Embryonic facial prominence (tissue), 1 donor: ENCODE results near the gene CAPN5.

Experiments used
- DNase-seq: peaks from one replicate; pipeline ENCODE4 v3.0.0-alpha.2; 2016; ENCODE audit errors: extremely low spot score

The CAPN5 gene

DNA sequence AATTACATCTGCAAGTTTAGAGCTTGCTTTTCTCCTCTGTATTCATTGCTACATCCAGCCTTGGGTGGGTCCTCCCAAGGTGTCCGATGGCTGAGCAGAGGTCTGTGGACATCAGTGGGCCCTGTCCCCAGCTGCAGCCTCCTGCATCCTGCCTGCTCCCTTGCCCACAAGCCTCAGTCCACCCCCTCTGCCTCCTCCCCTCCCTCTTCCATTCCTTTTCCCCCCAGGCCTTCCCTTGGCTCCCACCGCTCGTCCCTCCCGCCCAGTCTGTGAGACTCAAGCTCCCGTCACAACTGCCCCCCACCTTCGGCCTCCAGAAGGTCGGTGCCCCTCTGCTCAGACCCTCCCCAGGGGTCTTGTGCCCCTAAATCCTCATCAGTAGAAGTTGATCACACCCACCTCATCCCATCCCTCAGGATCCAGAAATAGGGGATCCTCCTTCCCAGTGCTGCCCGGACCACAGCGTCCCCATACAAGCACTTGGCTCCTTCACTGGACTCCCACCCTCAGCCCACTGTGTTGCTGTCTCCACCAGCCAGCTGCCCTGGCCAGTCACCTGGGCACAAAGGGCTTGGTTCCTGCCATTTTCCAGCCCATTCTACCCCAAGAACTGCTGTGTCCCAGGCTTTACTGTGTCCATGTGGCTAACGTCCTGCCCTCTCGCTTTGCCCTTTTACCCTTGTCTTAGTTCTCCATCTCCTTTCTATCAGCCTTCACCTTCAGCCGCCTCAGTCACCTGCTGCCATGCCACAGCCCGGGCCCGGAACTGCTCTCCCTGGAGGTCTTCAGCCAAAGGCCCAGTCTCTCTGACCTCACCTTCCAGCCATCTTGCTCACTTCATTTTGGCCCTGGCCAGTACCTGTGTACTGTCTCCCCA is 33.6 kb downstream of the CAPN5 start:
- DNase-seq, result no peak

DNA sequence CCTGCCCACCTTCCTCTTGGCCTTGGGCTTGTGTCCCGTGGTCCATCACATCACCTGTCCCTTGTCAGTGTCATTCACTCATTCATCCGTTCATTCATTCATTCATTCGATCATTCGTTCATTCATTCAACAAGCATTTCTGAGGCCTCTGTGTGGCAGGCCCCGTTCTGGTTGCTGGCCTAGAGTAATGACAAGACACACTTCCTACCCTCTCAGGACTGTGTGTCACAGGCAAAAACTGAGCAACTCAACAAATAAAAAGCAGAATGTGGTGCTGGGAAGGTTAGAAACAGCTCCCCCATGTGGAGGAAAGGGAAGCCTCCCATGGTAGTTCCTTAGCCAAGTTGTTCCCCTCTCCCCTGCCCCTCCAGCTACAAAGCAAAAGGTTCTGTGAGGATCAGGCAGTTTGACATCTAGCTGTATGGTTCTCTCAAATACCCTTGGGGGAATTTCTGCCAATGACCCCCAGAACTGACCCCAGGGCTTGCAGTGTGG is 34.3 kb downstream of the CAPN5 start:
- no peak for DNase-seq

DNA sequence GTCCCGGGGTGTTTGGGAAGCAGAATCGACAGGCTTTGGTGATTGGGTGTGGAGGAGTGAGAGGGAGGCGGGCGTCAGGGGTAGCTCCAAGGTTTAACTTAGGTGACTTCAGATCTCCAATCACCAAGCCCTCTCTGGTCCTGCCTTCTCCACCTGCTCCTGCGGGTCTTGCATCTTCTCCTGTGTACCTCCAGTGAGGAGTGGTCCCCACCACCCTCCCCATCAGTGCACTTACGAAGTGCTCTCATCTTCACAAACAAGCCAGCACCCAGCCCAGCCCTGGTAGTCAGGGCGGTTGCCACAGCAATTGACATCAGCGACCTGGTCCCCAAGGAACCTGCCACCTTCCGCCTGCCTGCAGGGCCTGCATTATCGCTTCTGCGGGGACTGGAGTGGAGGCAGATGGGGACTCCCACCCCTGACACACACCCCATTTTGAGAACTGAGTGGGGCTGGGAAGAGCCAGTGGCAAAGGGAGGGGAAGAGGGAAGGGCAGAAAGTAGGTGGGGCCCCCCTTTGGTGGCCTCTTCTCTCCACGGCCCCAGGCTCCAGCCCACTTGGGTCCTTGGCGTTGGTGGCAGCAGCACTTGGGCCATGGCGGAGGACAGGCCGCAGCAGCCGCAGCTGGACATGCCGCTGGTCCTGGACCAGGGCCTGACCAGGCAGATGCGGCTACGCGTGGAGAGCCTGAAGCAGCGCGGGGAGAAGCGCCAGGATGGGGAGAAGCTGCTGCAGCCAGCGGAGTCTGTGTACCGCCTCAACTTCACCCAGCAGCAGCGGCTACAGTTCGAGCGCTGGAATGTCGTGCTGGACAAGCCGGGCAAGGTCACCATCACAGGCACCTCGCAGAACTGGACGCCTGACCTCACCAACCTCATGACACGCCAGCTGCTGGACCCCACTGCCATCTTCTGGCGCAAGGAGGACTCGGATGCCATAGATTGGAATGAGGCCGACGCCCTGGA is 35.8 kb downstream of the CAPN5 start, which contains the start of gene OMP:
Gene OMP (plus strand): TSS at position 595 of the 965 bp plus-strand sequence. CDS start 0 bp downstream, at position 595.
- no peak for DNase-seq

DNA sequence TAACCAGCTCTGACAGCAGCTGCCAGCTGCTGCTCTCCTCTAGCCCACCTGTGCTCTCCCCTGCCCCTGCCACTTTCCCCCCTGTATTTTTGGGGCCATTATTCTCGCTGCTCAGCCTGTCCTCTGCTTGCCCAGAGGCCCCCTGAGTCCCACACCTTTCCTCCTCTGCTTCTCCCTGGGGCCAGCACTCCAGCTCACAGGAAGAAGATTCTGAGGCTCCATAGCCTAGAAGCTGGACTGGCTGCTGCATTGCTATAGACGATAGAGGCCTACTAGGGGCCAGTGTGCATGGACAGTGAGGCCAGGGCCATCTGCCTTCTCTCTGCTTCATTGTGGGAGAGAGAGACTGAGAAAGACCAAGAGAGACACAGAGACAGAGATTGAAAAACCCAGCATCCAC is 36.5 kb downstream of the CAPN5 start:
- DNase-seq, result no peak

DNA sequence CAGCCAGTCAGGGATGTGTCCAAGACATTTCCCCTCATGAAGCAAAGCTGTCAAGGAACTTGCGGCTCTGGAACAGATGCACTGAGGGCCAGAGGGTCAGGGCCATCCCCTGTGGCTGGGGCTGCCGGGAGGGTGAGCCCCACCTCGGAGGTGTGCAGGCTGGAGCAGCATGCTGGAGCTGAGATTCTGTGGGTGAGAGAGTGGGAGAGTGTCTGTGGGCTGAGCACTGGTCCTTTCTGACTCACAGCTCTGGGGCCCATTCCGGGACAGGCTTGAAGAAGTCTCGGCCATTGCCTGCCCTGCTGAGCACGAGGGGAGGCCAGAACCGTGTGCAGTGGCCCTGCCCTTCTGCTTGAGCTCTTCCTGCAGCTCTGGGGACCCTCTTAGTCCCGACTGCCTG is 38.0 kb downstream of the CAPN5 start:
- DNase-seq, result no peak

DNA sequence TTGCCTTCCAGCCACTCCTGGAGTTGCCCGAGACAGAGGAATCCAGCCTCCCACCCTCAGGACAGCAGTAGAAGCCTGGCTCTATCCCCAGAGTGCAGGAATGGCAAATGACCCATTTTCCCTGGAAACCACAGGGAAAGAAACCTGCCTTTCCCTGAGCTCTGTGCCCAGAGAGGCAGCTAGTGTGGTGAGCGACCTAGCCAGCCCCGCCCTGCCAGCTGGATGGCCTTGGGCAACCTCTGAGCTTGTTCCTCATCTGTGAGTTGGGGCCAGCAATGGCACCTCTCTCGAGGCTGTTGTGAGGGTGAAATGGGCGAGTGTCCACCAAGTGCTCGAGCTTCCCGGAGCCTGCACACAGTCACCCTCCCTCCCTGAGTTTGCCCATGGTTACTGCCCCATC is 39.5 kb downstream of the CAPN5 start:
- no peak for DNase-seq

DNA sequence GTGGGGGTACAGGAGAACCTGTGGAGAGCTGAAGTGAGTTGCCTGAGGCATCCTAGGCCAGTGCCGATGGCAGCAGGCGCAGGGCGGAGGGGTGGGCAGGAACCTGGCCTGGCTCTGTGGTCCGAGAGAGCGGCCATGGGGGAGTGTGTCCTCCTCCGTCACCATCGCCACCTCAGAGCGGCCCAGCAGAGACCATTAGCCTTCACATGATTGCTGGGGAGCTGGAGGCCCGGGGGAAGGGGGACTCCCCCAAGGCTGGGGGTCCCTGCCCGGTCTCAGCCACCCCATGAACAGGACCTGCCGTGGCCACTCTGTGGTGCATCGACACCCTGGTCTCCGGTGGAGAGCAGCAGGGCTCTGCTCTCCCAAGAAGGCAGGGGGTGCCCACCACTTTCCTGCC is 40.0 kb downstream of the CAPN5 start:
- DNase-seq, result no peak

DNA sequence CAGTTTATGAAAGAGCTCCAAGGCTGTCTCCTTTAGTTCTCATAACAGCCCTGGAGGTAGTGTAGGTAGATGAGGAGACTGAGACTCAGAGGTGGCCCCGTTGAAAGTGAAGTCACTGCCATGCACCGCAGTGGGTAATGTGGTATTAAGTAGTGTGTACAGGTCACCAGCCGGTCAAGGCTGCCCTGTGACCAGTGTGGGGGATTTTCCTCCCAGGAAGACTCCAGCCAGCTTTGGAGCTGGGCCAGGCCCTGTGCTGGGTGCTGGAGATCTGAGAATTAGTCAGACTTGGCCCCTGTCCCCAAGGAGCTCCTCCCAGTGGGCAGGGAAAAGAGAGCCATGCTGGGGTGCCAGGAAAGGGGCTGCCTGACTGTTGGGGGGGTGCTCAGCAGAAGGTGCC is 41.2 kb downstream of the CAPN5 start:
- no peak for DNase-seq

DNA sequence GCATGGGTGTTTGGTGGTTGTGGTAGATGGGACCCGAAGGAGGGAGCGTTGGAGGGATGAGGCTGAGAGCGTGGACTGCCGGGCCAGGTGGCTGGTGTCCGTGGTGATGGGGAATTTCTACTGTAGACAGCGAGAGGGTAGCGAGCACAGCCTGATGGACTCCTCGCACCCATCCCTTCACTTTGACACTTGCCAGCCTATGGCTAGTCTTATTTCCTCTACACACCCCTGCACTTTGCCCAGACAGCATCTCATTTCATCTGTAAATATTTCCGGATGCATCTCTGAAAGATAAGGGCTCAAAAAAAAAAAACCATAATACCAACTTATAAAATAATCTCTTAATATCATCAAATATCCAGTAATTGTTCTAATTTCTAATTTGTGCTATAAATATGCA is 41.7 kb downstream of the CAPN5 start:
- no peak for DNase-seq

DNA sequence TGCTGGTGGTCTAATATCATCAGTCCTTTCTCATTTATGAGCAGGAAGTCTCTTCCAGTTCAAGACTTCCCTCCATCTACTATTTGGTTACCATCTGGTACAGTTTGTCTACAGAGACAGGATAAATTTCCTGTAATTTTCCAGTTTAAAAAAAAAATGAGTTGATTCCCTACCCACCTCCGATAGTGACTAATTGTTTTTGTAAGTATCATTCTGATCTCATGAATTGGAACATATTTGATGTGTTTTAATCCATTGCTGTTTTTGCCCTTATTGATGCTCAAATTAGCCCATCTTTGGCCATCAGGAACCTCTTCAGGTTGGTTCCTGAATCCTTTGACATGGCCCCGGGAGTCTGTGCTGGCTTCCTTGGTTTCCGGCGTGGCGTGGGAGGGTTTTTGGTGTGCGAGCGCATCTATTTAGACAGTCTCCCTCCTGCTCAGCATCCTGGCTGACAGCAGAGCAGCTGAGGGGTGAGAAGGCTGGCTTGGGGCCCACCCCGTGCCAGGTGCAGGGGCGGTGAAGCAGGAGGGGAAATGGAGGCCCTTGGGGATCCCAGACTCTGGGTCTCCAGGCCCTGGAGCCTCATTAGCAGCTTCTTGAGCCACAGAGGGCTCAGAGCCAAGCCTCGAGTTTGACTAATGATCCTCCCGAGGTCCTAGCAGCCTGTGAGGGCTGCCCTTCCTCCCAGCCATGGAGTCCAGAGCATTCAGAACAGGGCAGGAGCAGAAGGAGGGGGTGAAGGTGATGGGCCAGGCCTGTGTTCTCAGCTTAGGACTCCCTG is 42.7 kb downstream of the CAPN5 start:
- no peak for DNase-seq

DNA sequence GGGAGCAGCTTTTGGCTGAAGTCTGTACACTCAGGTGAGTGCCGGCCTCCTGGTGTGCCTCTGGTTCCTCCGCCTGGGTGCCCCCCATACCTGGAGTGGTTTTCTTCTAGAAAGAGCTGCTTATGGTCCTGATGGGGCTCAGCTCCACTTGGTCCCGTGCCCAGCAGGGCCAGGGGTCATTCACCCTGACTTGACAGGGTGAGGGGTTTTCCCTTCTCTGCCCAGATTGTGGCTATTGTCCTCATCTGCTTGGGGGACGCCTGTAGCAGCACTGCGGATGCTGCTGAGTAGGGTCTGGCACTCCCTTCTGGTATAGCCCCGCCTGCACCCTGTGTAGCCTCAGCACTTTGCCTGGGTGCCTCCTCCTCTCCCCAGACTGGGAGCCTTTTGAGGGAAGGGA is 44.1 kb downstream of the CAPN5 start:
- DNase-seq, result no peak

DNA sequence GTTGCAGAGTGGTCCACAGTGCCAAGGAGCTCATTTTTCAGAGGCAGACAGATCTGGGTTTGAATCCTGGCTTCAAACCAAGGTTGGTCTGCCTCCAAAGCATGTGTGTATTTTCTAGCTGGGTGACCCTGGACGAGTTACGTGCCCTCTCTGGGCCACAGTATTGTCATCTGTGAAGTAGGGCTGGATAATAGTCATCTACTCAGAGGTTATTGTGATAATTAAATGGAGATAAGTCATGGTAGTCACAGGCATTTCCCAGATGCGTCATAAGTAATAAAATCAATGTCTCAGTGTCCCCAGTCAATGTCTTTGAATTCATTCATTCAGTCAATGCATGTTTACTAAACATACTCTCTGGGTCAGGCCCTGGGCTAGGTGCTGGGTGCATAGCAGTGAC is 44.5 kb downstream of the CAPN5 start:
- DNase-seq, result no peak

DNA sequence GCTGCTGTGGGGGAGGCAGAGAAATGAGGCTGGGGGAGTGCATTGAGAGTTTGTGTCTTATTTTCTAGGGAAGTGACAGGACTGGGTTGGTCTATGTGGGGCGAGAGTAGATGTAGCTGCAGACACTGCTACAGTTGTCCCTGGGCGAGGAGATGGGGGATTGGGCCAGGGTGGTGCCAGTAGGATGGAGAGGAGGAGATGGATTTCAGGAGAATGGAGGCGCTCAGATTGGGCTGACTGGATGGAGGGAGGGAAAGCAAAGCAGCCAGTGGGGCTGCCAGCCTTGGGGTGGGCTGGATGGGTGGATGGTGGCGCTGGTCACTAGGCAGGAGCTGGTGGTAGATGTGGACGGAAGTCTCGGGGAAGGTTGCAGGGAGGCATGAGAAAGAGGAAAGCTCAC is 45.2 kb downstream of the CAPN5 start:
- no peak for DNase-seq

DNA sequence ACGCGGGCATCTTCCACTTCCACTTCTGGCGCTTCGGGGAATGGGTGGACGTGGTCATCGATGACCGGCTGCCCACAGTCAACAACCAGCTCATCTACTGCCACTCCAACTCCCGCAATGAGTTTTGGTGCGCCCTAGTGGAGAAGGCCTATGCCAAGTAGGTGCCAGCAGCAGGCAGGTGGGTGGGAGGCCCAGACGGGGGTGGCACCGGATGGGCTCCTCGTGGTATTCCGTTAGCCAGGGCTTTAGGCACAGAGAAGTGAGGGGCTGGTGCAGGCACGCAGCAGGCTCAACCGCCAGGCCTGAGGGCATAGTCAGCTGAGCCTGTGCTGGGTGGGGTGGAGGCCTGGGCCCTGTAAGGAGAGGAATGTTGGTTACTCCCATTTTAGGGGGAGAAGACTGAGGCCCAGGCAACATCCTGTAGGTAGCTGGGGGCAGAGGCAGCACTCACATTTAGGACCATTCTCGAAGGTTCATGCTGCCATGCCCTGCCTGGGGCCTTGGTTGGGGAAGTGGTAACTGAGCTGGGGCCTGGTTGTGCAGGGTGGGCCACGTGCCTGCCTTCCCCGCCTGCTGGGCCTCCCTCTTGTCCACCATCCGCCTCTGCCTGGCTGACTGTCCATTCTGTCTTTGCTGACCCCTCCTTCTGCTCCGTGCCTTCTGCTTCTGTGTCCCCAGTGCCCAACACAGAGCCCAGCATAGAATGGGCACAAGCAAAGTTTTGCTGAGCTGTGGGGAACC is 46.0 kb downstream of the CAPN5 start:
- no peak for DNase-seq

DNA sequence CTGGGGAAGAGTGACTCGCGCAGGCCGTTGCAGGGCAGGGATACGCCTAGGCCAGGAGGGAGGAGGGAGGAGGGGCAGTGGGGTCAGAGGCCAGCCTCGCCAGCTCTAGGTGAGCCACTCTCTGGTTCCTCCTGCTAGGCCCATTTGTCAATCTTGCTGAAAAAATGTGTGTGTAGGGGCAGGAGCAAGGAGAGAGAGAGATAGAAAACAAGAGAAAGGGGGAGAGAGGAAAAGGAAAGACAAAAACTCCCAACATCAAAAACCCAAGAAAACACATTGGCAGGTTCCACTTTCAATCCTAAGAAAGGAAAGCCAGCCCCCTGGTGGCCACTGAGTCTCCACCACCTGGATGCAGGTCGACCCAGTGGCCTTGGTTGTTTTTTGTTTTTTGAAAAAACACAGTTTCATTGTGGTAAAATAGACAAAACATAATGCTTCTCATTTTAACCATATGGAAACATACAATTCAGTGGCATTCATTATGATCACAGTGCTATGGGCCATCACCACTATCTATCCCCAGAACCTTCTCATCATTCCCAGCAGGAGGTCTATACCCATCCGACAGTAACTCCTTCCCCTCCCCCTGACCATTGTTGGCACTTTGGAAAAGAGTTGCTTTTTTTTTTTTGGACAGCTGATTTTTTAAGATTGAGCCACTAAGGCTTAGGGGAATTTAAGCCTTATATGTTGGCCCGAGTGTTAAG is 46.8 kb downstream of the CAPN5 start:
- DNase-seq, result no peak

DNA sequence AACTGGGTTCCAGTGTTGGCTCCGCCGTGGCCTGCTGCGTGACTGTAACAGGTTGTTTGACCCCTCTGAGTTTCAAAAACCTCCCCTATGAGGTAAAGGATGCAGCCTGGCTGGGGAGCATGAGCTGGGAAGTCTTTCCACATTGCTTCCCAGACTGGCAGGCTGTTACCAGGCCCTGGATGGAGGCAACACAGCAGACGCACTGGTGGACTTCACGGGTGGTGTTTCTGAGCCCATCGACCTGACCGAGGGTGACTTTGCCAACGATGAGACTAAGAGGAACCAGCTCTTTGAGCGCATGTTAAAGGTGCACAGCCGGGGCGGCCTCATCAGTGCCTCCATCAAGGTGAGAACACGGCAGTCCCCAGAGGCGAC is 47.3 kb downstream of the CAPN5 start:
- no peak for DNase-seq

DNA sequence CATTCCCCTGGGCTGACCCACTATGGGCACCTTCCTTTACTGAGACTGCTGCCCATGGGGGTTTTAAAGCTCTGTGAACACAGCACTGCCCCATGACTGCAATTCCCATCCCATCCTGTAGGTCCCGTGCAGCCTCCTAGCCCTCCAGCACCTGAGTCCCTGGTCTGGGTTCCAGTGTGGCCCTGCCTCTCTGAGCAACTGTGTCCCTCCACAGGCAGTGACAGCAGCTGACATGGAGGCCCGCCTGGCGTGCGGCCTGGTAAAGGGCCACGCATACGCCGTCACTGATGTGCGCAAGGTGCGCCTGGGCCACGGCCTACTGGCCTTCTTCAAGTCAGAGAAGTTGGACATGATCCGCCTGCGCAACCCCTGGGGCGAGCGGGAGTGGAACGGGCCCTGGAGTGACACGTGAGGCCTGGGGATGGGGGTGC is 48.4 kb downstream of the CAPN5 start:
- DNase-seq, result no peak

DNA sequence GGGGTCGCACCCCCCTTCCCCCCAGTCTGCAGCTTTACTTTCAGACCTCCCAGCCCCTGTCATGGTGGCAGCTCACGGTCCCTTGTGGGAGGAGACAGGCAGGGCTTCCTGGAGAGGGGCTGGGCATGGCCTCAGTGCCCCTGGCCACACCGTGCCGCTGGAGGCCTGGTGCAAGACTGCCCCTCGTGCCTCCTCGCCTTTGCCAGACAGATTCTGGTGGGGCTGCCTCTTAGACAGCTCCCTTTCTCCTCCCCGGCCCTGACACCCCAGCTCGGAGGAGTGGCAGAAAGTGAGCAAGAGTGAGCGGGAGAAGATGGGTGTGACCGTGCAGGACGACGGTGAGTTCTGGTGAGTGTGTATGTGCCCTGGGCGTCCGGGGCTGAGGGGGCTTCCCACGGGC is 49.2 kb downstream of the CAPN5 start:
- no peak for DNase-seq

DNA sequence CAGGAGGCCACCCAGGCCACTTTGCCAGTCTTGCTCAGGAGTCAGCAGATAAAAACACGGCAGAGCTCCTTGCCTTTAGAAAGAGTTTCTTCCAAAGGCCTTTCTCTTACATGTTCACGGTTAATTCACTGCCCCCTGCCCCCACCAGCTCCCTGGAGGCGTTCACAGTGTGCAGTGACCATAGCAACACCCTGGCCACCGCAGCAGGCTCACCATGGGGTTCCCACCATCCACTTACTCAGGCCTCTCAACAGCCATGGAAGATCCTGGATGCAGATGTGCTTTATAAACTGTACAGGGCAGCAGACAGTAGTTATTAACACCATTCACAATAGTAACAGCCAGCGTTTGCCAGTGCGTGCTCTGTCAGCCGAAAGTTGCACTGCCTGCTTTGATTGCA is 50.7 kb downstream of the CAPN5 start:
- no peak for DNase-seq

DNA sequence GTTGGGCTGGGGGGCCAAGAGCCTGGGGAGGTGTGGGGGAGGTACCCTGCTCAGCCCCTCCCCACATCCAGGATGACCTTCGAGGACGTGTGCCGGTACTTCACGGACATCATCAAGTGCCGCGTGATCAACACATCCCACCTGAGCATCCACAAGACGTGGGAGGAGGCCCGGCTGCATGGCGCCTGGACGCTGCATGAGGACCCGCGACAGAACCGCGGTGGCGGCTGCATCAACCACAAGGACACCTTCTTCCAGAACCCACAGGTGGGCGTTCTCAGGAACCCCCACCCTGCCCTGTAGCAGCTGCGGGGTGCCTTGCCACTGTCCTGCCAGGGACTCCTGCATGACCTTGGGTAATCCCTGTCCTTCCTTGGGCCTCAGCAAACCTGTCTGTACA is 51.3 kb downstream of the CAPN5 start:
- no peak for DNase-seq
